GM12892 (cell line): ENCODE measurements around the gene NDUFA3.

Source experiments
- POLR2A ChIP-seq: IDR thresholded peaks from 2 replicates; pipeline ENCODE4 v1.6.1; 2011; ENCODE audit warnings: low read depth, low read length, control low read depth
- POLR2AphosphoS5 ChIP-seq: IDR thresholded peaks from 2 replicates; pipeline ENCODE4 v1.6.1; 2011; ENCODE audit warnings: low read depth, low read length, control low read depth
- TAF1 ChIP-seq: IDR thresholded peaks from 2 replicates; pipeline ENCODE4 v1.6.1; 2011; ENCODE audit warnings: low read depth, mild to moderate bottlenecking, control low read depth, low read length, borderline replicate concordance

DNA sequence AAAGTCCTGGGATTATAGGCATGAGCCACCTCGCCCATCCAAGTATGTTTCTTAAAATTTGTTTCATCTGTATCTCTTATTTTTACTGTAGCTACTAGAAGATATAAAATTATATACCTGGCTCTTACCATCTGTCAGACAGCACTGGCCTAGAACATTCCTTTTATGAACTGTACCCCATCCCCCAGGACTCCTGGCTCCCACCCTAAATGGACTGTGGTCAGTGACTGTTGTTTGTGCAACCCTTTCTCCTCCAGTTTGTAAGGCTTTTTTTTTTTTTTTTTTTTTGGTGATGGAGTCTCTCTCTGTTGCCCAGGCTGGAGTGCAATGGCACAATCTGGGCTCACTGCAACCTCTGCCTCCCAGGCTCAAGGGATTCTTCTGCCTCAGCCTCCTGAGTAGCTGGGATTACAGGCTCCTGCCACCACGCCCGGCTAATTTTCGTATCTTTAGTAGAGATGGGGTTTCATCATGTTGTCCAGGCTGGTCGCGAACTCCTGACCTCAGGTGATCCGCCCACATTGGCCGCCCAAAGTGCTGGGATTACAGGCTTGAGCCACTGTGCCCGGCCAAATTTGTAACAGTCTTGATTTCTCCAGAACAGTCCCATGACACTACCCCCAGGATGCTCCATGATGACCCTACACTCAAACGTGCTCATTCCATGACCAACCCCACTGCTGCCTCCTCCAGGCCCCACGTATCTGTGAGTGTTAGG is 2.5 kb downstream of the NDUFA3 start:
- TF ChIP-seq POLR2A (no peak), POLR2AphosphoS5 (no peak), TAF1 (no peak)
